Natural killer cell (primary cell): Measurements from ENCODE around the gene TRIM26. TPM values are rescaled to one million over a fixed set of nuclear protein-coding genes. Genes with fewer than 3 reads are reported as not detected.

Experiments
- ATAC-seq, 3 donors: fragments of 150-1000 bp in 2 of 3; fragments of 200-7000 bp in 1 of 3; cut with Tn5 transposase; 1 replicate in 1 of 3; 2 replicates in 2 of 3; pipeline ENCODE4 v1.10.0; 2021; ENCODE audit warnings: mild to moderate bottlenecking in 2 of 3, moderate library complexity in 2 of 3
- DNase-seq, 2 donors: peaks; one replicate each; pipeline versions ENCODE4 v3.0.0 to v3.0.0-alpha.2; 2013 to 2021; ENCODE audit warnings: mixed read lengths in 1 of 2
- H3K27ac ChIP-seq: one replicate; pipeline ENCODE4 v1.5.1; 2013; ENCODE audit warnings: mild to moderate bottlenecking, low read length
- H3K27me3 ChIP-seq: one replicate; pipeline ENCODE4 v1.6.1; 2013; ENCODE audit warnings: low read length; ENCODE audit not compliant: control insufficient read depth, insufficient read depth
- H3K36me3 ChIP-seq: one replicate; pipeline ENCODE4 v1.6.1; 2013; ENCODE audit warnings: low read length; ENCODE audit not compliant: control insufficient read depth, insufficient read depth
- H3K4me1 ChIP-seq: one replicate; pipeline ENCODE4 v1.6.1; 2013; ENCODE audit warnings: low read length; ENCODE audit not compliant: control insufficient read depth, insufficient read depth
- H3K4me3 ChIP-seq: one replicate; pipeline ENCODE4 v1.5.1; 2013; ENCODE audit warnings: low read length
- H3K9me3 ChIP-seq: one replicate; pipeline ENCODE4 v1.6.1; 2013; ENCODE audit warnings: low read length; ENCODE audit not compliant: control insufficient read depth, insufficient read depth
- H3K27ac Mint-ChIP-seq, 2 donors: one replicate each; pipeline ENCODE4 v1.8.0; 2022; ENCODE audit warnings: mild to moderate bottlenecking in 2 of 2, mixed read lengths in 2 of 2, moderate library complexity in 1 of 2
- H3K27me3 Mint-ChIP-seq, 2 donors: one replicate each; pipeline ENCODE4 v1.8.0; 2022; ENCODE audit warnings: low read depth in 2 of 2, mixed read lengths in 2 of 2
- H3K36me3 Mint-ChIP-seq: one replicate; pipeline ENCODE4 v1.8.0; 2022; ENCODE audit warnings: mixed read lengths
- H3K4me1 Mint-ChIP-seq, 2 donors: one replicate each; pipeline ENCODE4 v1.8.0; 2022; ENCODE audit warnings: mixed read lengths in 2 of 2
- H3K4me3 Mint-ChIP-seq: one replicate; pipeline ENCODE4 v1.8.0; 2022; ENCODE audit warnings: mild to moderate bottlenecking, moderate library complexity, mixed read lengths
- H3K9me3 Mint-ChIP-seq, 2 donors: one replicate each; pipeline ENCODE4 v1.8.0; 2022; ENCODE audit warnings: mixed read lengths in 2 of 2
- WGBS: methylation state at CpG from one replicate; pipeline ENCODE4 v1.1.7; 2013; ENCODE audit warnings: missing lambda C conversion rate; ENCODE audit not compliant: insufficient coverage; 5-methylcytosine and 5-hydroxymethylcytosine counted together
- intact Hi-C: fragments of 100-400 bp; cut with micrococcal nuclease; formaldehyde crosslinking; loops from one replicate; pipeline ENCODE4 v1.14.2; 2022
- total RNA-seq, 4 donors: library from RNA; stranded (reverse); fragments of 120-200 nt in 1 of 4; gene quantifications; one replicate each; pipeline versions ENCODE4 v1.2.3 to v1.2.4, GENCODE V29; 2013 to 2022
- TF ChIP-seq, protein P1 (sequence below): fragments of 200-600 bp; IDR thresholded peaks from one replicate; pipeline ENCODE4 v1.8.0; 2022; ENCODE audit warnings: antibody characterized with exemption

TRIM26 gene
- total RNA-seq, 3 donors from 2014 or later (not counting 1 experiment from before 2014, with no cell fraction given): 69.3 to 73.7 (median 71.6) TPM

DNA sequence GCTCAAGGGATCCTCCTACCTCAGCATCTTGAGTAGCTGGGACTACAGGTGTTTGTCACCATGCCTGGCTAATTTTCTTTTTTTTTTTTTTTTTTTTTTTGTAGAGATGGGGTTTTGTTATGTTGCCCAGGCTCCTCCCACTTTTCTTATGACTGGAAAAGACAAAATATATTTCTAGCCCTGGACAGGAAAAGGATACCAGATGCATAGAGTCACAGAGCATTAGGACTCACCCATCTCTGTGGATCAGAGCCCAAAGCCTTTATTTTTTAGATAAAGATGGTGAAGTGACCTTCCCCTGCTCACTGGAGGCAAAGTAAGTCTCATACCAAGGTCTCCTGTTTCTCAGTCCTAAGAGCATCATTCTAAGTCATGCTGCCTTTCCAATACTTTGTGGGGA, 55.6 kb downstream of the TRIM26 start:
- DNase-seq (no peak), ATAC-seq (no peak)
- H3K4me1 Mint-ChIP-seq: no peaks in the 10 kb centered on the region
- no peak overlapping the region for H3K27ac Mint-ChIP-seq
- Histone ChIP-seq H3K27me3 (peaks cover 5% of the 10 kb centered on the region), H3K27ac (no peak overlapping the region), H3K4me3 (no peak overlapping the region), H3K36me3 (no peaks in the 10 kb centered on the region), H3K4me1 (no peaks in the 10 kb centered on the region), H3K9me3 (no peaks in the 10 kb centered on the region)
- intact Hi-C loops: no loop called here
- no peaks in the 10 kb centered on the region for H3K9me3 Mint-ChIP-seq
- H3K4me3 Mint-ChIP-seq: no peak overlapping the region
- peaks cover 18 to 46% of the 10 kb centered on the region in 2 donors for H3K27me3 Mint-ChIP-seq
- TF ChIP-seq, protein P1, sequence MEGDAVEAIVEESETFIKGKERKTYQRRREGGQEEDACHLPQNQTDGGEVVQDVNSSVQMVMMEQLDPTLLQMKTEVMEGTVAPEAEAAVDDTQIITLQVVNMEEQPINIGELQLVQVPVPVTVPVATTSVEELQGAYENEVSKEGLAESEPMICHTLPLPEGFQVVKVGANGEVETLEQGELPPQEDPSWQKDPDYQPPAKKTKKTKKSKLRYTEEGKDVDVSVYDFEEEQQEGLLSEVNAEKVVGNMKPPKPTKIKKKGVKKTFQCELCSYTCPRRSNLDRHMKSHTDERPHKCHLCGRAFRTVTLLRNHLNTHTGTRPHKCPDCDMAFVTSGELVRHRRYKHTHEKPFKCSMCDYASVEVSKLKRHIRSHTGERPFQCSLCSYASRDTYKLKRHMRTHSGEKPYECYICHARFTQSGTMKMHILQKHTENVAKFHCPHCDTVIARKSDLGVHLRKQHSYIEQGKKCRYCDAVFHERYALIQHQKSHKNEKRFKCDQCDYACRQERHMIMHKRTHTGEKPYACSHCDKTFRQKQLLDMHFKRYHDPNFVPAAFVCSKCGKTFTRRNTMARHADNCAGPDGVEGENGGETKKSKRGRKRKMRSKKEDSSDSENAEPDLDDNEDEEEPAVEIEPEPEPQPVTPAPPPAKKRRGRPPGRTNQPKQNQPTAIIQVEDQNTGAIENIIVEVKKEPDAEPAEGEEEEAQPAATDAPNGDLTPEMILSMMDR: no peak
- H3K36me3 Mint-ChIP-seq: no peaks in the 10 kb centered on the region

- intact Hi-C loops: no loop called here
- Histone ChIP-seq H3K4me3 (no peak overlapping the region), H3K27ac (no peak overlapping the region), H3K9me3 (no peaks in the 10 kb centered on the region), H3K36me3 (no peaks in the 10 kb centered on the region), H3K27me3 (peaks cover 5% of the 10 kb centered on the region), H3K4me1 (no peaks in the 10 kb centered on the region)
- no peak overlapping the region for H3K27ac Mint-ChIP-seq
- 87% methylated on average over 9 of the region's 9 CpGs for WGBS
- TF ChIP-seq, protein P1: no peak
- H3K4me1 Mint-ChIP-seq: peaks cover under 1% of the 10 kb centered on the region in 2 donors
- no peaks in the 10 kb centered on the region for H3K9me3 Mint-ChIP-seq
- H3K36me3 Mint-ChIP-seq: no peaks in the 10 kb centered on the region
- DNase-seq (no peak), ATAC-seq (no peak)
- H3K27me3 Mint-ChIP-seq: peaks cover 18 to 46% of the 10 kb centered on the region in 2 donors
- no peak overlapping the region for H3K4me3 Mint-ChIP-seq
These were observed 56.4 kb downstream of the TRIM26 start for GRCh38 chr6:30156774-30157173.

GRCh38 chr6:30156262-30156599, 57.0 kb downstream of the TRIM26 start:
- Mint-ChIP-seq H3K27ac (no peak overlapping the region), H3K9me3 (no peaks in the 10 kb centered on the region), H3K4me1 (peaks cover 4 to 5% of the 10 kb centered on the region in 2 donors), H3K27me3 (peaks cover 18 to 46% of the 10 kb centered on the region in 2 donors), H3K4me3 (no peak overlapping the region), H3K36me3 (no peaks in the 10 kb centered on the region)
- no CpG with 5 or more reads among the region's 4 CpGs for WGBS
- H3K9me3 ChIP-seq: no peaks in the 10 kb centered on the region
- DNase-seq: no peak
- peaks cover 5% of the 10 kb centered on the region for H3K27me3 ChIP-seq
- no peaks in the 10 kb centered on the region for H3K36me3 ChIP-seq
- TF ChIP-seq, protein P1: no peak
- no peak overlapping the region for H3K4me3 ChIP-seq
- no peak overlapping the region for H3K27ac ChIP-seq
- intact Hi-C loops: no loop called here
- no peak for ATAC-seq
- no peaks in the 10 kb centered on the region for H3K4me1 ChIP-seq

DNA sequence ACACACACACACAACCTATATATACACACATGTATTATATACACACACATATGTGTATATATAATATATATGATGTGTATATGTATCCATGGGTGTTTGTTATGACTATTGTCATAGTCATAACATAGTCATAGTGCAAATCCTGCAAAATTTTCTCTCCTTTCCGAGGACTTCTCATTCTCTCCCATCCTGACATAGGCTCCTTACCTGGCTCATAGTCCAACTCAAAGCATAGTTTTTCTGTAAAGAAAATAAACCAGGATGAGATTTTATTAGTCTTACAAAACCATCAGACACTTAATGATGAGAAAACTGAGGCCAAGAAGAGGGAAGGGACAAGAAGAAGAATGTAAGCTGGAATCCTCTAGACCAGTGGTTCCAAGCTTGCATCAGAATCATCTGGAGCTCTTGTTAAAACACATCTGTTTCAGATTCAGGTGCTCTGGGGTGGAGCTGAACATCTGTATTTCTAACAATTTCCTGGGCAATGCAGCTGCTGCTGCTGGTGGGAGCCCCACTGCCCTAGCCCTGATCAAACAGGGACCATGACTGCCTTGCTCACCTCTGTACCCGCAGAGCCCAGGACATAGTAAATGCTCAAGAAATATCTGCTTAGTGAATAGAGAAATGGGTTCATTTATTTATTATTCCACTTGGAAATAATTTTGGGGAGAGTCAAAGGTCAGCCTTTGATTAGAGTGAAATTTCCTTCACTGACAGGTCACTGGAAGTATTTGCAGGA, 57.5 kb downstream of the TRIM26 start:
- DNase-seq (no peak), ATAC-seq (no peak)
- no peaks in the 10 kb centered on the region for H3K9me3 Mint-ChIP-seq
- 94% methylated on average over 1 of the region's 2 CpGs for WGBS
- H3K27me3 Mint-ChIP-seq: peaks cover 18 to 46% of the 10 kb centered on the region in 2 donors
- no peaks in the 10 kb centered on the region for H3K4me1 ChIP-seq
- no peak overlapping the region for H3K4me3 ChIP-seq
- H3K9me3 ChIP-seq: no peaks in the 10 kb centered on the region
- H3K27ac ChIP-seq: no peak overlapping the region
- intact Hi-C loops: no loop called here
- H3K27ac Mint-ChIP-seq: no peak overlapping the region
- no peaks in the 10 kb centered on the region for H3K36me3 ChIP-seq
- H3K4me1 Mint-ChIP-seq: peaks cover 4 to 5% of the 10 kb centered on the region in 2 donors
- no peak overlapping the region for H3K4me3 Mint-ChIP-seq
- H3K36me3 Mint-ChIP-seq: no peaks in the 10 kb centered on the region
- peaks cover 5% of the 10 kb centered on the region for H3K27me3 ChIP-seq
- TF ChIP-seq, protein P1: no peak
